ENCODE results near the gene EIF2B4.
A peak's percentile ranks its signal among the peaks of the same experiment; 100 is the strongest.

GRCh38 chr2:27370026-27370815, at the start of gene EIF2B4, which contains the start of gene SNX17:
- TF ChIP-seq CTCF (IDR thresholded peaks at IDR 0.05; ENCODE audit: low read depth, low read length) (peak; percentile 73), EZH2phosphoT487 (IDR thresholded peaks at IDR 0.05; ENCODE audit: low read depth) (no peak)
